ENCODE measurements around the gene NAA80. TPM values are rescaled to one million over a fixed set of nuclear protein-coding genes. Genes with fewer than 3 reads are reported as not detected.

NAA80 gene
- polyA plus RNA-seq, 1 donor from 2014 or later, result 4.6 TPM

DNA sequence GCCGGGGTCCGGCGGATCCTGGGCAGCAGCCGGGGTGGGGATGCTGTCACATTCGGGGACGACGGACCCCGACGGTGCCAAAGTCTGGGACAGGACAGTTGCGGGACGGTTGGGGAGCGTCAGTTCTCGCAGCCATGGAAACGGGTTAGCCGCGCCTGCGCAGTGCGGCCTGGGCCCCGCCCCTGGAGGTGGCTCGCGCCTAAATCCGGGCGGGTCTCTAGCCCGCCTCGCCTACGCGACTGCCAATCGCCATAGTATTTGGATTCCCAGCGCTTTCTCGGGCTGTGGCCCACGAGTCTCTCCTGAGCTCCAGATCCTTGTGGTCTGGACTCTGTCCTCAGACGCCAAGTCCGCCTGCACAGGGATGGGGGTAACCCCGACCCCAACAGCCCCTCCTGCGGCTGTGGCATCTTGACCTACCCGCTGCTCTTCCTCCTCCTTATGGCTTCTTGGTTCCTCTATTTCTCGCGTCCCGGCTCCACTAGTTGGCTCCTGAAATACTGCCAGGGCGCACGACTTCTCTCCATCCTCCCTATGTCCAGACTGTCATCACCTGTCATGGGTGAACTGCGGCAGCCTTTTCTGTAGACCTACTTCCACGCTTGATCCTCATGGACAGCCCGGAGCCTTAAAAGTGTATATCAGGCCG is 46.5 kb upstream of the NAA80 start, which contains the start of gene ZMYND10:
Gene ZMYND10, minus strand, starts transcription at position 147 of the 649 bp plus-strand sequence. CDS start 153 bp downstream, outside the sequence.
- Histone ChIP-seq H3K9ac (ENCODE audit: low read length) (peak within 1 kb of the TSS; percentile 5), H3K27ac (ENCODE audit: low read length) (no peak within 1 kb of the TSS)
- TF ChIP-seq SMC3 (conservative IDR thresholded peaks at IDR 0.05; ENCODE audit: poor library complexity) (no peak), RAD21 (conservative IDR thresholded peaks at IDR 0.05) (no peak), EZH2 (IDR thresholded peaks at IDR 0.05; ENCODE audit: borderline replicate concordance, insufficient read depth, low read length, poor library complexity, severe bottlenecking) (no peak), TAF1 (IDR thresholded peaks at IDR 0.05; ENCODE audit: low read depth) (no peak), POLR2AphosphoS5 (IDR thresholded peaks at IDR 0.05) (no peak), EP300 (conservative IDR thresholded peaks at IDR 0.05; ENCODE audit: poor library complexity, severe bottlenecking) (no peak), MXI1 (conservative IDR thresholded peaks at IDR 0.05; ENCODE audit: poor library complexity, severe bottlenecking) (no peak)
- TF ChIP-seq, protein P1, sequence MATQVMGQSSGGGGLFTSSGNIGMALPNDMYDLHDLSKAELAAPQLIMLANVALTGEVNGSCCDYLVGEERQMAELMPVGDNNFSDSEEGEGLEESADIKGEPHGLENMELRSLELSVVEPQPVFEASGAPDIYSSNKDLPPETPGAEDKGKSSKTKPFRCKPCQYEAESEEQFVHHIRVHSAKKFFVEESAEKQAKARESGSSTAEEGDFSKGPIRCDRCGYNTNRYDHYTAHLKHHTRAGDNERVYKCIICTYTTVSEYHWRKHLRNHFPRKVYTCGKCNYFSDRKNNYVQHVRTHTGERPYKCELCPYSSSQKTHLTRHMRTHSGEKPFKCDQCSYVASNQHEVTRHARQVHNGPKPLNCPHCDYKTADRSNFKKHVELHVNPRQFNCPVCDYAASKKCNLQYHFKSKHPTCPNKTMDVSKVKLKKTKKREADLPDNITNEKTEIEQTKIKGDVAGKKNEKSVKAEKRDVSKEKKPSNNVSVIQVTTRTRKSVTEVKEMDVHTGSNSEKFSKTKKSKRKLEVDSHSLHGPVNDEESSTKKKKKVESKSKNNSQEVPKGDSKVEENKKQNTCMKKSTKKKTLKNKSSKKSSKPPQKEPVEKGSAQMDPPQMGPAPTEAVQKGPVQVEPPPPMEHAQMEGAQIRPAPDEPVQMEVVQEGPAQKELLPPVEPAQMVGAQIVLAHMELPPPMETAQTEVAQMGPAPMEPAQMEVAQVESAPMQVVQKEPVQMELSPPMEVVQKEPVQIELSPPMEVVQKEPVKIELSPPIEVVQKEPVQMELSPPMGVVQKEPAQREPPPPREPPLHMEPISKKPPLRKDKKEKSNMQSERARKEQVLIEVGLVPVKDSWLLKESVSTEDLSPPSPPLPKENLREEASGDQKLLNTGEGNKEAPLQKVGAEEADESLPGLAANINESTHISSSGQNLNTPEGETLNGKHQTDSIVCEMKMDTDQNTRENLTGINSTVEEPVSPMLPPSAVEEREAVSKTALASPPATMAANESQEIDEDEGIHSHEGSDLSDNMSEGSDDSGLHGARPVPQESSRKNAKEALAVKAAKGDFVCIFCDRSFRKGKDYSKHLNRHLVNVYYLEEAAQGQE (IDR thresholded peaks at IDR 0.05; ENCODE audit: borderline replicate concordance), result no peak

DNA sequence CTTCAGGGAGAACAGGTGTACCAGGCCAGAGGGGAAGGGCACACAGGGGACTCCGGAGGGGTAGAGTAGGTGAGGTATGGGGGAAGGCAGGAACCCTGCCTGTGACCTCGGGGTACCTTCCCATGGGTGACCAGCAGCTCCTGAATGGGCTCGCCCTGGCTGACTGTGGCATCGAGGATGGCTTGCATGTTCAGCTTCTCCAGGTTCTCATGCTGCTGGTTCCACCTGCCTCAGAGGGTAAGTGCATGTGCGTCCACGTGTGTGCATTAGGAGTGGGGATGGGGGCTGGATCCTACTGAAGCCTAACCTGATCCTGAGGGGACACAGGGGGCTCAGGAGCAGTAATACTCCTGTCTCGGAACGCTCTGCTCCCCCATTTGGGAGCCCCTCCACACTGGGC is 45.8 kb upstream of the NAA80 start:
- Histone ChIP-seq H3F3A (ENCODE audit: insufficient read depth, low read length, poor library complexity, severe bottlenecking) (no peaks in the 10 kb centered on the region), H3K4me3 (ENCODE audit: low read length) (peak overlapping the region; percentile 54), H3K9me3 (ENCODE audit: low read length) (no peaks in the 10 kb centered on the region), H3K79me2 (replicated peaks; ENCODE audit: insufficient read depth, low read length) (peaks cover 6% of the 10 kb centered on the region), H2AFZ (ENCODE audit: low read depth, low read length) (no peak overlapping the region), H3K4me2 (ENCODE audit: low read length) (no peak overlapping the region), H3K36me3 (ENCODE audit: insufficient read depth, low read length) (no peaks in the 10 kb centered on the region), H3K9me2 (ENCODE audit: insufficient read depth, low read length) (no peaks in the 10 kb centered on the region), H3K27me3 (ENCODE audit: insufficient read depth, low read depth, low read length) (peaks cover 38% of the 10 kb centered on the region), H4K20me1 (ENCODE audit: insufficient read depth) (no peaks in the 10 kb centered on the region), H3K9ac (ENCODE audit: low read length) (peak overlapping the region; percentile 5), H3K27ac (ENCODE audit: low read length) (no peak overlapping the region)
- TF ChIP-seq RAD21 (conservative IDR thresholded peaks at IDR 0.05), result no peak
- no peak for TF ChIP-seq EP300 (conservative IDR thresholded peaks at IDR 0.05; ENCODE audit: poor library complexity, severe bottlenecking)
- TF ChIP-seq TAF1 (IDR thresholded peaks at IDR 0.05; ENCODE audit: low read depth), result no peak
- TF ChIP-seq, protein P2, sequence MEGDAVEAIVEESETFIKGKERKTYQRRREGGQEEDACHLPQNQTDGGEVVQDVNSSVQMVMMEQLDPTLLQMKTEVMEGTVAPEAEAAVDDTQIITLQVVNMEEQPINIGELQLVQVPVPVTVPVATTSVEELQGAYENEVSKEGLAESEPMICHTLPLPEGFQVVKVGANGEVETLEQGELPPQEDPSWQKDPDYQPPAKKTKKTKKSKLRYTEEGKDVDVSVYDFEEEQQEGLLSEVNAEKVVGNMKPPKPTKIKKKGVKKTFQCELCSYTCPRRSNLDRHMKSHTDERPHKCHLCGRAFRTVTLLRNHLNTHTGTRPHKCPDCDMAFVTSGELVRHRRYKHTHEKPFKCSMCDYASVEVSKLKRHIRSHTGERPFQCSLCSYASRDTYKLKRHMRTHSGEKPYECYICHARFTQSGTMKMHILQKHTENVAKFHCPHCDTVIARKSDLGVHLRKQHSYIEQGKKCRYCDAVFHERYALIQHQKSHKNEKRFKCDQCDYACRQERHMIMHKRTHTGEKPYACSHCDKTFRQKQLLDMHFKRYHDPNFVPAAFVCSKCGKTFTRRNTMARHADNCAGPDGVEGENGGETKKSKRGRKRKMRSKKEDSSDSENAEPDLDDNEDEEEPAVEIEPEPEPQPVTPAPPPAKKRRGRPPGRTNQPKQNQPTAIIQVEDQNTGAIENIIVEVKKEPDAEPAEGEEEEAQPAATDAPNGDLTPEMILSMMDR (IDR thresholded peaks at IDR 0.05; ENCODE audit: poor library complexity, severe bottlenecking), result no peak
- no peak for TF ChIP-seq MXI1 (conservative IDR thresholded peaks at IDR 0.05; ENCODE audit: poor library complexity, severe bottlenecking)
- no peak for TF ChIP-seq EZH2 (IDR thresholded peaks at IDR 0.05; ENCODE audit: borderline replicate concordance, insufficient read depth, low read length, poor library complexity, severe bottlenecking)
- no peak for TF ChIP-seq POLR2AphosphoS5 (IDR thresholded peaks at IDR 0.05)
- TF ChIP-seq, protein P1 (IDR thresholded peaks at IDR 0.05; ENCODE audit: borderline replicate concordance), result no peak
- no peak for TF ChIP-seq SMC3 (conservative IDR thresholded peaks at IDR 0.05; ENCODE audit: poor library complexity)

More for the DNA sequence above, 46.5 kb upstream of the NAA80 start, which contains the start of gene ZMYND10:
- H3K79me2 ChIP-seq (replicated peaks; ENCODE audit: insufficient read depth, low read length), result peaks cover 7% of the 10 kb centered on the region
- no peaks in the 10 kb centered on the region for H3K9me2 ChIP-seq (ENCODE audit: insufficient read depth, low read length)
- no peak within 1 kb of the TSS for H3K4me2 ChIP-seq (ENCODE audit: low read length)
- H4K20me1 ChIP-seq (ENCODE audit: insufficient read depth), result no peaks in the 10 kb centered on the region
- no peak within 1 kb of the TSS for H2AFZ ChIP-seq (ENCODE audit: low read depth, low read length)
- no peaks in the 10 kb centered on the region for H3K9me3 ChIP-seq (ENCODE audit: low read length)
- H3F3A ChIP-seq (ENCODE audit: insufficient read depth, low read length, poor library complexity, severe bottlenecking), result no peaks in the 10 kb centered on the region
- peak within 1 kb of the TSS; percentile 54 for H3K4me3 ChIP-seq (ENCODE audit: low read length)
- peaks cover 31% of the 10 kb centered on the region for H3K27me3 ChIP-seq (ENCODE audit: insufficient read depth, low read depth, low read length)
- no peaks in the 10 kb centered on the region for H3K36me3 ChIP-seq (ENCODE audit: insufficient read depth, low read length)

Measured in neural cell (in vitro differentiated cells).